Measurements from ENCODE around the gene CDCP1.
A peak's percentile ranks its signal among the peaks of the same experiment; 100 is the strongest.
"Not testable (repeated sequence)": the region's sequence is repeated elsewhere in the genome, so short reads cannot be mapped to it uniquely, and the experiment has no call there.

Gene CDCP1

GRCh38 chr3:45082142-45082538, 64.0 kb downstream of the CDCP1 start:
- no peak for DNase-seq

DNA sequence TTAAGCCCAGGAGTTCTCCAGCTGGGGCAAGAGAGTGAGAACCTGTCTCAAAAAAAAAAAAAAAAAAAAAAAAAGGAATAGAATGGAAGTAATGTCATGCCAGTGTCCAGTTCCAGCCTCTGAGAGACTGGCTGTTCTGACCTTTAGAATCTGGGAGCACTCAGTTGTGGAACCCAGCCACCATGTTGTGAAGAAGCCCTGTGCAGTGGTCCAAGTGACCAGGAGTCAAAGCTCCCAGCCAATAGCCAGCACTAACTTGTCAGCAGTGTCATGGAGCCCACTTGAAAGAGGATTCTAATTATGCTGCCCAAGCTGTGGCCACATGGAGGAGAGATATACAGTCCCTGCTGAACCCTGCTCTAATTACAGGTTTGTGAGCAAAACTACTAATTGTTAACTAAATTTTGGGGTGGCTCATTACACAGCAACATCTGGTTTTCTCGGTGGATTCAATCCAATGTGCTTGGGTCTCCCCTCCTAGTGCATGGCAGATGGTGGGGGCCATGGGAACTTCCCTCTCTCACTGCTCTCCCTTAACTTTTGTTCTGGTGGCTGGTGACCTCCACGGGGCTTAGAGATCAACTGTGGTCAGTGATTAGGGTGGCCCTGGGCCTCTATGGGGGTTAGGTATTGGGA, 64.6 kb downstream of the CDCP1 start:
- DNase-seq = no peak

DNA sequence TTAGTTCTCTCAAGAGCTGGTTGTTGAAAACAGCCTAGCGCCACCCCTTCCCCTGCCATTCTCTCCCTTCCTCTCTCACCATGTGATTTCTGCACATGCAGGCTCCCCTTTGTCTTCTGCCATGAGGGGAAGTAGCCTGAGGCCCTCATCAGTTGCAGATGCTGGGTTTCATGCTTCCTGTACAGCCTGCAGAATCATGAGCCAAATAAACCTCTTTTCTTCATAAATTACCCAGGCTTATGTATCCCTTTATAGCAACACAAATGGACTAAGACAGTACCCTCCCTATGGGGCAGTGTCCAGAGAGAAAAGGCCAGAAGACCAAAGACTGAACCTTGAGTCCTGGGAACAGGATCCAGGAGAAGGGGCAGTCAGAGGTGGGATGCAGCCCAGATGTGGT, 65.4 kb downstream of the CDCP1 start:
- DNase-seq = no peak

GRCh38 chr3:45079715-45080114, 66.5 kb downstream of the CDCP1 start:
- peak; percentile 36 for DNase-seq

DNA sequence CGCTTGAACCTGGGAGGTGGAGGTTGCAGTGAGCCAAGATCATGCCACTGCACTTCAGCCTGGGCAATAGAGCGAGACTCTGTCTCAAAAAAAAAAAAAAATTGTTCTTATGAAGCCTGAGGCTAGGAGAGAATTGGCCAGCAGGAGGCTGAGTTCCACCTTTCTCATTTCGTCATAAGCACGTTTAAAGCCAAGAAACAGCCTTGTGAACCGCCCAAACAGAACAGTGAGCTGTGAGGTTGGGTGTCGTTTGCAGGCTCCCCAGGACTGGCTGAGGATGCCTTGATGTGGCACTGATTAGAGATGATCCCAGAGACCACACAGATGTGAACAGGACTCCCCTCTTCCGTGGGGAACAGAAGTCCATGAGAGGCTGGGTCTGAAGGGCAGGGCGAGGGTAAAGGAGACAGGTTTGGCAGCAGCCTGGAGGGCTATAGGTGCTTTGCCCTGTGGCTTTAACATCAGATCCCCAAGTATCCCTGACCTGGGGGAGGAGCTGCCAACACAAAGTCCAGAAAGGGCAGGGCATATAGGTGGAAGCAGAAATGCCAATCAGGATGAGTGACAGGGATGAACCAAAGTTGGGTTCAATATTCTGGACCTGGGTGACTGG, 67.2 kb downstream of the CDCP1 start:
- DNase-seq = no peak

DNA sequence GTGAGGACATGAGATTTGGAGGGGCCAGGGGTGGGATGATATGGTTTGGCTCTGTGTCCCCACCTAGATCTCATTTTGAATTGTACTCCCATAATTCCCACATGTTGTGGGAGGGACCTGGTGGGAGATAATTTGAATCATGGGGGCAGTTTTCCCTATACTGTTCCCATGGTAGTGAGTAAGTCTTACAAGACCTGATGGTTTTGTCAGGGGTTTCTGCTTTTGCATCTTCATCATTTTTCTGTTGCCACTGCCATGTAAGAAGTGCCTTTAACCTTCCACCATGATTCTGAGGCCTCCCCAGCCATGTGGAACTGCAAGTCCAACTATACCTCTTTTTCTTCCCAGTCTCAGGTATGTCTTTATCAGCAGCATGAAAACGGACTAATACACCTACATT, 67.9 kb downstream of the CDCP1 start:
- DNase-seq = not testable (repeated sequence)

DNA sequence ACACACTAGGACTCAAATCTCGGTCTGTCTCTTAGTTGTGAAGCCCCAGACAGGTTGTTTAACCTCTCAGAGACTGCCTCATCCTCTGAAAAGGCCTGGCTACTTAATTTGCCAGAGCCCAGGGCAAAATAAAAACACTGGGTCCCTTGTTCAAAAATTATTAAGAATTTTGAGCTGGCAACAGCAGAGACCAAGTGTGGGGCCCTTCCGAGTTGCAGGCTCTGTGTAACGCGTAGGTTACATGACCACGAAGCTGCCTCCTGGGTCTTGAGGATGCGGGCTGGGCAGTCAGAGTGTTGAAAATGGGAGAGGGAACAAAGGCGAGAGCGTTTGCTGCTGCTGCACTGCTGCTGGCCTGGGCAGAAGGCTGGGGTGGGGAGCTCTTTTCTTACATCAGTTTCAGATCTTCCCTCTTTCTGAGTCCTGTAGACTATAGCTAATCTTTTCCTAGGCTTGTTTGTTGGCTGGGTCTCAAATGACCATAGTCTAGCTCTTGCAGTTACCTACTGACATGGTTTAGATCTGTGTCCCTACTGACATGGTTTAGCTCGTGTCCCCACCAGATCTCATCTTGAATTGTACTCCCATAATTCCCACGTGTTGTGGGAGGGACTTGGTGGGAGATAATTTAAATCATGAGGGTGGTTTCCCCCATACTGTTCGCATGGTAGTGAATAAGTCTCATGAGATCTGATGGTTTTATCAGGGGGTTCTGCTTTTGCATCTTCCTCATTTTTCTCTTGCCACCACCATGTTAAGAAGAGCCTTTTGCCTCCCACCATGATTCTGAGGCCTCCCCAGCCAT, 70.2 kb downstream of the CDCP1 start:
- DNase-seq = peak; percentile 60

GRCh38 chr3:45071075-45071474, 75.1 kb downstream of the CDCP1 start:
- no peak for DNase-seq

GRCh38 chr3:45067941-45068340, 78.2 kb downstream of the CDCP1 start:
- DNase-seq = no peak

GRCh38 chr3:45067486-45067885, 78.7 kb downstream of the CDCP1 start:
- DNase-seq = no peak

GRCh38 chr3:45066109-45066801, 79.9 kb downstream of the CDCP1 start:
- DNase-seq = no peak

DNA sequence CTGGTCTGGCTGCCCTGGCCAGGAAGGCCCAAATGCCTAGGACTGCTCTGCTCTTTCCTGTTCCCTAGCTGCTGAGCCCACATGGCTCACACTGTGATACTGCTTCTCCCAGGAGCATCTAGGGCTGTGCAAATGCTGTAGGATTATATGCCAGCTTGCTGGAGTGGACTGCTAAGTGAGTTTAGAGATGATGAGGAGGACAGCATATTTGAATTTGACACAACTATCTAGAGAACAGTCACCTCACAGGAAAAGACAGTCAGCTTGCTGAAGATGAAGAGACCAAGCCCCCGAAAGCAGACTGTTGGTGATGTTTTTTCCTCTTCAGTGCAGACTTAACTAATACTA, 80.8 kb downstream of the CDCP1 start:
- DNase-seq = no peak

DNA sequence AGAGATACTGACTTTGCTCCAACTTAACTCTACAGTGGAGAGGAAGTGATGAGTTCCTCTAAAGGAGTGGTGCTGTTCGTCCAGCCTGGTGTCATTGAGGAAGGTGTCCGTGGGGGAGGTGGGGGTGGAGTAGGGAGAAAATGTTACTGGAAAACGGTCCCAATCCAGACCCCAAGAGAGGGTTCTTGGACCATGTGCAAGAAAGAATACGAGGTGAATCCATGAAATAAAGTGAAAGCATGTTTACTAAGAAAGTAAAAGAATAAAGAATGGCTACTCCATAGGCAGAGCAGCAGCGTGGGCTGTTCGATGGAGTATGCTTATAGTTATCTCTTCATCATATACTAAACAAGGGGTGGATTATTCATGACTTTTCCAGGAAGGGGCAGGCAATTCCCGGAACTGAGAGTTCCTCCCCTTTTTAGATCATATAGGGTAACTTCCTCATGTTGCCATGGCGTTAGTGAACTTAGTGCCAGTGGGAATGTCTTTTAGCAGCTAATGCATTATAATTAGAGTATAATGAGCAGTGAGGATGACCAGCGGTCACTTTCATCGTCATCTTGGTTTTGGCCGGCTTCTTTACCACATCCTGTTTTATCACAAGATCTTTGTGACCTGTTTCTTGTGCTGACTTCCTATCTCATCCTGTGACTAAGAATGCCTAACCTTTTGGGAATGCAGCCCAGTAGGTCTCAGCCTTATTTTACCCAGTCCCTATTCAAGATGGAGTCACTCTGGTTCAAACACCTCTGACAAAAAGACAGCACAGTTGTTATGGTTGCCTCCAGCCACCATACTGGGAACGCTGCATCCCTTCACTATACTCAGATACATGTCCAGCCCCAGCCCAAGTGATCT, 81.4 kb downstream of the CDCP1 start:
- peak; percentile 98 for DNase-seq

- DNase-seq = peak; percentile 13
These were observed 83.5 kb downstream of the CDCP1 start for GRCh38 chr3:45062697-45063070.

GRCh38 chr3:45060165-45060892, 85.8 kb downstream of the CDCP1 start:
- no peak for DNase-seq

GRCh38 chr3:45059132-45059531, 87.0 kb downstream of the CDCP1 start:
- DNase-seq = no peak

DNA sequence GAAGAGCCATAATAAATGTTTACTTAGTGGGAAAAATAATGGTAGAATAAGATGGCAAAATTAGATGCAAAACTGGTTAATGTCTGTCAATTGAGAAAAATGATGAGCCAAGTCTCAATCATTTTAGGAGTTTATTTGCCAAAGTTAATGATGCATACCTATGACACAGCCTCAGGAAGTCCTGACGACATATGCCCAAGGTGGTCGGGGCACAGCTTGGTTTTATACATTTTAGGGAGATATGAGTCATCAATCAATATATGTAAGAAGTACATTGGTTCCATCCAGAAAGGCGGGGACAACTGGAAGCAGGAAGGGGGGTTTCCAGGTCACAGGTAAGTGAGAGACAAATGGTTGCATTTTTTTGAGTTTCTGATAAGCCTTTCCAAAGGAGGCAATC, 88.6 kb downstream of the CDCP1 start:
- DNase-seq = no peak

- no peak for DNase-seq
These were observed 89.4 kb downstream of the CDCP1 start for GRCh38 chr3:45056608-45057301.

- DNase-seq = peak; percentile 73
These were observed 90.6 kb downstream of the CDCP1 start for GRCh38 chr3:45055411-45056143.

DNA sequence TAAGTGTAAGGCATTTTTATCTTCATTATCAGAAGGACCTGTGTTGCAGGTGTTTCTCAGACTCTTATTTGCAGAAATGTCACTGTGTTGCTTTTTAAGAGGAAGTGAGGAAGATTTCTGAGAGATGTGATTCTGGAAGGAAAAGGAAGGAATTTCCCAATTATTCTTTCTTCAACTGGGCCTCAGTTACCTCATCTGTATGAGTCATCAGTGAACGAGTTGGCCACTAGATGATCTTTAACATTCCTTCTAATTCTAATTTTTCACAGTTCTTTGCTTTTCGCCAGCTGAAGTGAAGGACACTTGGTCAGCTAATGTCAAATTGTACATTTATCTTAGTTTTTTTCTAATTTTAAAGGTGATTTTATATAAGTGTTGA, 91.2 kb downstream of the CDCP1 start:
- peak; percentile 22 for DNase-seq

Data from OCI-M1 (cell line).